Psoas muscle (tissue), 8 donors: ENCODE results near the gene GID4. TPM values are rescaled to one million over a fixed set of nuclear protein-coding genes. Genes with fewer than 3 reads are reported as not detected.

ENCODE experiments used
- ATAC-seq, 4 donors: fragments of 200-7000 bp; cut with Tn5 transposase; one replicate each; pipeline ENCODE4 v1.9.1; 2020; ENCODE audit warnings: moderate library complexity in 3 of 4, mild to moderate bottlenecking in 2 of 4
- DNase-seq, 2 donors: peaks; one replicate each; pipeline ENCODE4 v3.0.0-alpha.2; 2020
- H3K27ac ChIP-seq: fragments of 200-600 bp; one replicate; pipeline ENCODE4 v1.8.0; 2022
- H3K27me3 ChIP-seq, 3 donors: fragments of 200-600 bp in 1 of 3; one replicate each; pipeline versions ENCODE4 v1.6.1 to v1.8.0; 2013 to 2022; ENCODE audit warnings: low read length in 2 of 3, mild to moderate bottlenecking in 2 of 3, moderate library complexity in 1 of 3; ENCODE audit not compliant: insufficient read depth in 3 of 3
- H3K36me3 ChIP-seq, 2 donors: fragments of 200-600 bp in 1 of 2; one replicate each; pipeline versions ENCODE4 v1.6.1 to v1.8.0; 2013 to 2022; ENCODE audit warnings: low read depth in 1 of 2, mild to moderate bottlenecking in 1 of 2, moderate library complexity in 1 of 2; ENCODE audit not compliant: insufficient read depth in 1 of 2
- H3K4me1 ChIP-seq: fragments of 200-600 bp; one replicate; pipeline ENCODE4 v1.8.0; 2022
- H3K4me3 ChIP-seq: fragments of 200-600 bp; one replicate; pipeline ENCODE4 v1.8.0; 2022; ENCODE audit warnings: mild to moderate bottlenecking
- H3K9me3 ChIP-seq: fragments of 200-600 bp; one replicate; pipeline ENCODE4 v1.8.0; 2022
- CTCF ChIP-seq: fragments of 200-600 bp; IDR thresholded peaks from one replicate; pipeline ENCODE4 v1.8.0; 2022; ENCODE audit warnings: antibody characterized with exemption
- WGBS, 3 donors: extraction: QIAGEN DNeasy Blood & Tissue Kit; methylation state at CpG; one replicate each; pipeline versions ENCODE4 v1.1.6 to v1.1.7; 2013; 5-methylcytosine and 5-hydroxymethylcytosine counted together
- intact Hi-C, 2 donors: fragments of 100-400 bp; cut with DNase I; formaldehyde crosslinking; loops; one replicate each; pipeline versions ENCODE4 v1.11.0 to v1.14.2; 2022
- polyA plus RNA-seq, 3 donors: library from polyadenylated mRNA; stranded (reverse); fragments of 200-250 nt; gene quantifications; one replicate each; pipeline ENCODE4 v1.2.3, GENCODE V29; 2013
- total RNA-seq, 4 donors: library from RNA; stranded (reverse); fragmentation: NEBNext Ultra II Directional in 2 of 4; extraction: Animal tissue kit (Norgen Biotek cat#: 25700) in 2 of 4; gene quantifications; one replicate each; pipeline versions ENCODE4 v1.2.1 to v1.2.4, GENCODE V29; 2021 to 2023
- donor health status: healthy with polysubstance abuse.
- donor health status: DM: no; HTN: no; CAD: no; lungs with moderate emphysema.
- donor health status: Bipolar disorder and iron deficiency.
- donor health status: healthy.
- donor health status: DM: yes; HTN: yes; CAD: no.
- donor health status: DM: no; HTN: no; CAD: no.
- donor health status: DM: no; HTN: no; CAD: no.
- donor health status: DM: yes; HTN: yes; CAD: no.

Gene GID4
- total and polyA plus RNA-seq, 7 donors: 10.8 to 55.2 (median 38.0) TPM

GRCh38 chr17:18079543-18079942, 40.3 kb downstream of the GID4 start:
- WGBS, 3 donors: 75 to 83% (median 82%) methylated on average over 4 of the region's 4 CpGs
- DNase-seq (no peak), ATAC-seq (no peak)
- no peaks in the 10 kb centered on the region for H3K36me3 ChIP-seq
- intact Hi-C loops: no loop called here
- H3K27me3 ChIP-seq: no peaks in the 10 kb centered on the region
- H3K4me1 ChIP-seq: no peaks in the 10 kb centered on the region
- no peak overlapping the region for H3K27ac ChIP-seq
- no peak for TF ChIP-seq CTCF
- H3K9me3 ChIP-seq: no peaks in the 10 kb centered on the region
- no peak overlapping the region for H3K4me3 ChIP-seq

GRCh38 chr17:18084256-18084655, 45.0 kb downstream of the GID4 start:
- intact Hi-C loops: no loop called here
- H3K36me3 ChIP-seq: no peaks in the 10 kb centered on the region
- no peaks in the 10 kb centered on the region for H3K27me3 ChIP-seq
- no peaks in the 10 kb centered on the region for H3K9me3 ChIP-seq
- no peak for ATAC-seq
- 88 to 90% (median 90%) methylated on average over 4 of the region's 4 CpGs for WGBS, 3 donors
- no peak overlapping the region for H3K27ac ChIP-seq
- TF ChIP-seq CTCF: no peak
- H3K4me1 ChIP-seq: peaks cover 8% of the 10 kb centered on the region
- no peak overlapping the region for H3K4me3 ChIP-seq
- DNase-seq: peak in 1 of 2 donors; percentile 0

GRCh38 chr17:18087610-18088491, 48.6 kb downstream of the GID4 start, which contains the start of gene DRG2:
DRG2 (plus strand) TSS chr17:18087948; CDS start chr17:18088024, 76 bp downstream.
- H3K4me3 ChIP-seq: peak within 1 kb of the TSS; percentile 82
- DNase-seq (peak; percentile 94 to 96), ATAC-seq (peak; percentile 96 to 99 (median 96))
- 1% methylated on average over 52 of the region's 52 CpGs for whole genome bisulfite sequencing, 3 donors
- intact Hi-C loops: no loop called here
- peak within 1 kb of the TSS; percentile 84 for H3K27ac ChIP-seq
- TF ChIP-seq CTCF: no peak
- H3K27me3 ChIP-seq: no peaks in the 10 kb centered on the region
- peaks cover 8% of the 10 kb centered on the region for H3K4me1 ChIP-seq
- H3K36me3 ChIP-seq: peaks cover 0 to 14% of the 10 kb centered on the region in 2 donors
- no peaks in the 10 kb centered on the region for H3K9me3 ChIP-seq

GRCh38 chr17:18089613-18090012, 50.4 kb downstream of the GID4 start:
- no peak for TF ChIP-seq CTCF
- Histone ChIP-seq H3K27me3 (no peaks in the 10 kb centered on the region), H3K4me3 (no peak overlapping the region), H3K36me3 (peaks cover 0 to 27% of the 10 kb centered on the region in 2 donors), H3K9me3 (no peaks in the 10 kb centered on the region), H3K4me1 (peaks cover 11% of the 10 kb centered on the region), H3K27ac (no peak overlapping the region)
- ATAC-seq: no peak
- intact Hi-C loops: no loop called here
- WGBS, 3 donors: 97 to 100% (median 100%) methylated on average over 2 of the region's 2 CpGs
- DNase-seq: peak in 1 of 2 donors; percentile 12
